Heart right ventricle (tissue), 16 donors: ENCODE results near the gene TRAF7. TPM values are rescaled to one million over a fixed set of nuclear protein-coding genes. Genes with fewer than 3 reads are reported as not detected.

Experiments
- ATAC-seq, 8 donors: fragments of 200-7000 bp; cut with Tn5 transposase; one replicate each; pipeline ENCODE4 v1.9.1; 2020; ENCODE audit warnings: mild to moderate bottlenecking in 8 of 8, moderate library complexity in 8 of 8, moderate number of reproducible peaks in 1 of 8
- DNase-seq, 2 donors: peaks; one replicate each; pipeline ENCODE4 v3.0.0-alpha.2; 2020
- H3K27ac ChIP-seq, 10 donors: fragments of 200-600 bp; sonication (generic) in 2 of 10; one replicate each; pipeline versions ENCODE4 v1.5.0 to v1.8.0; 2020 to 2022; ENCODE audit warnings: mild to moderate bottlenecking in 3 of 10
- H3K27me3 ChIP-seq, 7 donors: fragments of 200-600 bp; one replicate each; pipeline ENCODE4 v1.8.0; 2021 to 2022; ENCODE audit warnings: mild to moderate bottlenecking in 2 of 7
- H3K36me3 ChIP-seq, 9 donors: fragments of 200-600 bp; sonication (generic) in 1 of 9; one replicate each; pipeline versions ENCODE4 v1.5.0 to v1.8.0; 2020 to 2022; ENCODE audit warnings: mild to moderate bottlenecking in 2 of 9
- H3K4me1 ChIP-seq, 9 donors: fragments of 200-600 bp; sonication (generic) in 1 of 9; one replicate each; pipeline versions ENCODE4 v1.5.0 to v1.8.0; 2020 to 2022; ENCODE audit warnings: mild to moderate bottlenecking in 4 of 9
- H3K4me3 ChIP-seq, 10 donors: fragments of 200-600 bp; sonication (generic) in 2 of 10; one replicate each; pipeline versions ENCODE4 v1.5.0 to v1.8.0; 2020 to 2022; ENCODE audit warnings: mild to moderate bottlenecking in 7 of 10, moderate library complexity in 2 of 10
- H3K9me3 ChIP-seq, 11 donors: fragments of 200-600 bp in 10 of 11; sonication (generic) in 2 of 11; one replicate each; pipeline versions ENCODE4 v1.5.0 to v1.8.0; 2013 to 2022; ENCODE audit warnings: mild to moderate bottlenecking in 2 of 11, control low read depth in 1 of 11, moderate library complexity in 1 of 11
- WGBS, 2 donors: extraction: QIAGEN DNeasy Blood & Tissue Kit; methylation state at CpG; one replicate each; pipeline ENCODE4 v1.1.7; 2013; ENCODE audit warnings: inconsistent platforms in 1 of 2; 5-methylcytosine and 5-hydroxymethylcytosine counted together
- intact Hi-C, 10 donors: fragments of 100-400 bp; cut with DNase I; formaldehyde crosslinking; loops; one replicate each; pipeline versions ENCODE4 v1.11.1 to v1.14.2; 2022
- polyA plus RNA-seq, 2 donors: library from polyadenylated mRNA; stranded (reverse); fragments of 200-250 nt; gene quantifications; one replicate each; pipeline ENCODE4 v1.2.3, GENCODE V29; 2013
- total RNA-seq, 10 donors: library from RNA; stranded (reverse); fragmentation: NEBNext Ultra II Directional in 3 of 10; extraction: Animal tissue kit (Norgen Biotek cat#: 25700) in 3 of 10; gene quantifications; one replicate each; pipeline versions ENCODE4 v1.2.1 to v1.2.4, GENCODE V29; 2021 to 2023
- TF ChIP-seq, protein P1 (sequence below), 9 donors: fragments of 200-600 bp; sonication (generic) in 2 of 9; IDR thresholded peaks; one replicate each; pipeline versions ENCODE4 v1.5.0 to v1.8.0; 2021 to 2022; ENCODE audit warnings: antibody characterized with exemption in 9 of 9, mild to moderate bottlenecking in 5 of 9, moderate library complexity in 1 of 9
- donor health status: Arrhythmogenic right ventricular cardiomyopathy.
- donor health status: ischemic (EF 13 %, LVEDD 7.1; RV severe dilation, severe dysfunction).
- donor health status: healthy with polysubstance abuse.
- donor health status: DM: no; HTN: yes; CAD: no.
- donor health status: DM: no; HTN: no; CAD: no.
- donor health status: ischemic (EF 25% LVEDD 6.9; RV normal size, moderate dysfunction).
- donor health status: ischemic (EF 25% LVEDD 5.7; RV mildly dilated, moderate dysfunction).
- donor health status: healthy.
- donor health status: DM: yes; HTN: yes; CAD: no.
- donor health status: Ischemic cardiomyopathy.
- donor health status: ischemic (EF 35%, LVEDD 5.7; RV mildly dilated, moderate dysfunction).
- donor health status: nonischemic (EF 11% LVEDD 7.7; RV severe dilation, severe dysfunction).
- donor health status: DM: yes; HTN: yes; CAD: no.
- donor health status: PGD.
- donor health status: ischemic (EF 29% LVEDD 5.4; RV normal size, mild dysfunction).
- donor health status: nonischemic (EF 23%, LVEDD 6.1; RV moderate dilation, normal function).

Gene TRAF7
- total and polyA plus RNA-seq, 12 donors, result 14.6 to 44.9 (median 23.8) TPM

DNA sequence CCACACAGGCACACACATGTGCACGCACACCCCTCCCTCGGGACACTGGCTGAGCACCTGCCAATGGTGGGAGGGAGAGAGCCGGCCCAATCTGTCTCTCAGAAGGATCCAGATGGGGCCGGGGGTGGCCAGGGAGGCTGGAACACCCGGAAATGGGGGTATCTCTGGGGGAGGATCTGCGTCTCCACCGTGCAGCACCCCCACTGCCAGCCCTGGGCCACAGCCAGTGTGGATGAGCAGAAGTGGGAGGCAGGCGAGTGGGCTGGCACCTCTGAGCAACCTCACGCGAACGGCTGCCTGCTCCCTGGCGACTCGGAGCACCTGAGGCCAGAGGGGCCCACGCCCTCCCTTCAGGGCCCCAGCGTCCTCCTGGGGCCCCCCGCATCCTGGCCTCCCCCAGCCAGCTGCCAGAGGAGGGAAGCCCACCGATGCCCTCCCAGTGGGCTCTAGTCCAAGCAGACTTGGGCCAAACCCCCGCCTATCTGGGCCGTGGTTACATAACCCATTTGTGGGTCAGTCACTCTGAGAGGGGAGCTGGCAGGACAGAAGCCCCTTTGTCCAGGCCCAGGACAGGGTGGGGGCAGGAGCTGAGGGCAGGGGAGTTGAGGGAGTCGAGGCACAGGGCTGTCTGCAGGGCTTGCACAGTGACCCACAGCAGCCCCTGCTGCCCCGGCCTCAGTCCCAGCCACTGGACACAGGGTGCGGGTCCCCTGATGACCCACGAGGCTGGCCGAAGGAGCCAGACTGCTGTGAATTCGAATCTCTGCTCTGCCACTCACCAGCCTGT lies 35.3 kb downstream of the TRAF7 start:
- Histone ChIP-seq H3K36me3 (no peaks in the 10 kb centered on the region), H3K9me3 (no peaks in the 10 kb centered on the region), H3K4me3 (no peak overlapping the region), H3K27me3 (peaks cover 8 to 26% (median 22%) of the 10 kb centered on the region in 7 donors), H3K4me1 (peaks cover 4 to 10% (median 9%) of the 10 kb centered on the region in 9 donors), H3K27ac (no peak overlapping the region)
- intact Hi-C loops, result loop anchor here in 1 of 10 donors (10.0 kb wide), 1 partner anchor 314 kb away; no protein-coding TSS in a partner anchor
- TF ChIP-seq, protein P1, sequence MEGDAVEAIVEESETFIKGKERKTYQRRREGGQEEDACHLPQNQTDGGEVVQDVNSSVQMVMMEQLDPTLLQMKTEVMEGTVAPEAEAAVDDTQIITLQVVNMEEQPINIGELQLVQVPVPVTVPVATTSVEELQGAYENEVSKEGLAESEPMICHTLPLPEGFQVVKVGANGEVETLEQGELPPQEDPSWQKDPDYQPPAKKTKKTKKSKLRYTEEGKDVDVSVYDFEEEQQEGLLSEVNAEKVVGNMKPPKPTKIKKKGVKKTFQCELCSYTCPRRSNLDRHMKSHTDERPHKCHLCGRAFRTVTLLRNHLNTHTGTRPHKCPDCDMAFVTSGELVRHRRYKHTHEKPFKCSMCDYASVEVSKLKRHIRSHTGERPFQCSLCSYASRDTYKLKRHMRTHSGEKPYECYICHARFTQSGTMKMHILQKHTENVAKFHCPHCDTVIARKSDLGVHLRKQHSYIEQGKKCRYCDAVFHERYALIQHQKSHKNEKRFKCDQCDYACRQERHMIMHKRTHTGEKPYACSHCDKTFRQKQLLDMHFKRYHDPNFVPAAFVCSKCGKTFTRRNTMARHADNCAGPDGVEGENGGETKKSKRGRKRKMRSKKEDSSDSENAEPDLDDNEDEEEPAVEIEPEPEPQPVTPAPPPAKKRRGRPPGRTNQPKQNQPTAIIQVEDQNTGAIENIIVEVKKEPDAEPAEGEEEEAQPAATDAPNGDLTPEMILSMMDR (IDR thresholded peaks at IDR 0.05), result no peak
- ATAC-seq (peak in 1 of 8 donors; percentile 3), DNase-seq (no peak)
- WGBS, 2 donors, result 71 to 72% methylated on average over 24 to 25 of the region's 25 CpGs

DNA sequence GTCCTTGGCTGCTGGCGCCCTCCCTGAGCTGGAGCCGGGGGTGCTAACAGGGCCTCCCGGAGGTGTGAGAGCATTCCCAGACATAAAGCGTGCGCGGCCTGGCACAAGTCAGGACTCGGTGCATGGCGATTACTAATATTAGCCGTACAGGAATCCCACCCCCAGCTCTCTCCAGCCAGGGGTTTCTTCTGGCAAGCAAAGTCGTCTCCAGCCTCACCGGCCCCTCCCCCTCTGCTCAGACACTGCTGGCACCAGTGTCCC lies 35.8 kb downstream of the TRAF7 start:
- H3K9me3 ChIP-seq, result no peaks in the 10 kb centered on the region
- intact Hi-C loops, result loop anchor here in 1 of 10 donors (10.0 kb wide), 1 partner anchor 313 kb away; no protein-coding TSS in a partner anchor
- H3K4me1 ChIP-seq, result peaks cover 4 to 12% (median 10%) of the 10 kb centered on the region in 9 donors
- ATAC-seq (peak in 2 of 8 donors; percentile 27 to 31), DNase-seq (no peak)
- no peak overlapping the region for H3K4me3 ChIP-seq
- TF ChIP-seq, protein P1 (IDR thresholded peaks at IDR 0.05), result no peak
- no peak overlapping the region for H3K27ac ChIP-seq
- H3K27me3 ChIP-seq, result peaks cover 10 to 28% (median 26%) of the 10 kb centered on the region in 7 donors
- no peaks in the 10 kb centered on the region for H3K36me3 ChIP-seq
- WGBS, 2 donors, result 46 to 62% methylated on average over 11 of the region's 11 CpGs

DNA sequence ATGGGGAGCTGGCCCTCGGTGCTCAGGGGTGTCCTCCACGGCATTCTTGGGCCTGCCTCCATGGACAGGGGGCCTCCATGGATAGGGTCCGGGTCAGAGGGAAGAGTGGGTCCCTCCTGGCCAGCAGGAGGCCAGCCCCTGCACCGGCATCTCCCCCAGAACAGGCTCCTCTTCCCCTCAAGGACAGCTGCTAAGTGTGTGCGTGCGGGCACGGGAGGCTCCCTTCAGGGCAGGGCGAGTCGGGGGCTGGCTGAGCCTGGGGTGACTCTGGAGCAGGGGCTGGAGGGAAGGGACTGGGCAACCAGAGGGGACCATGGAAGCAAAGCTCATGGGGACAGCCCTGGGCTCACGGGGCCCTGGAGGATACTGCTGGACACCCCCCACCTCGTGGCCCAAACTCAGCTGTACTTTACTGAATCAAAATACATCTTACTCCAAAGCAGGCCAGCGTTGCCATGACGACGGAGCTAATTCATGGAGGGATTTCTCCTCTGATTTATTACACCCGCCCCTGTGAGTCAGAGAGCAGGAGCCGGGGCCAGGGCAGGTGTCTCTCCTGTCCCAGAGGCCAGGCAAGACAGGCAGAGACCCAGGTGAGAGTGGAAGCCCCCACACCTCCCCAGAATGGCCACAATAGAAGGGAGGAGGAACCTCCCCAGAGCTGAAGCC lies 38.7 kb downstream of the TRAF7 start:
- H3K4me3 ChIP-seq, result no peak overlapping the region
- no peak overlapping the region for H3K27ac ChIP-seq
- peaks cover 4 to 15% (median 10%) of the 10 kb centered on the region in 9 donors for H3K4me1 ChIP-seq
- H3K36me3 ChIP-seq, result no peaks in the 10 kb centered on the region
- no peaks in the 10 kb centered on the region for H3K9me3 ChIP-seq
- H3K27me3 ChIP-seq, result peaks cover 14 to 55% (median 39%) of the 10 kb centered on the region in 7 donors
- DNase-seq (no peak), ATAC-seq (peak in 1 of 8 donors; percentile 16)
- intact Hi-C loops, result loop anchor here in 1 of 10 donors (10.0 kb wide), 1 partner anchor 311 kb away; no protein-coding TSS in a partner anchor
- 74 to 77% methylated on average over 16 of the region's 16 CpGs for WGBS, 2 donors
- TF ChIP-seq, protein P1 (IDR thresholded peaks at IDR 0.05), result no peak

DNA sequence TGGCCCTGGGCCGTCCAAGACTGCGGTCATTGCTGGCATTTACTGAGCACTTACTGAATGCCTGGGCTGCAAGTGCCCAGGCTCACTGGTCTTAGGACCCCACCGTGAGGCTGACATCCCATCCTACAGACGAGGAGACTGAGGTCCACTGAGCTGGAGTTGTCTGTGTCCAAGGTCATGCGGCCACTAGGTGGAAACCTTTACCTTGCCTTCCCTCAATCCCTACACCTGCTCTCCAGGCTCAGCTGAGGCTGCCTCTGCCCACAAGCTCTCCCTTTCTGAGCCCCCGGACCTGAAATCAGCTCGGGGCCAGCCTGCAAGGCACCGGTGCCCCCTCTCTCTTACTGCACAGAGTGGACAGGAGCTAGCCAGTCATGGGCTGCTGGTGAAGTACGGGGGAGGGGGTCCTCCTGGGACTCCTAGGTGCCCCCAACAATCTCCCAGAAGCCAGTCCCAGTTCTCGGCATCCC lies 39.3 kb downstream of the TRAF7 start:
- no peak overlapping the region for H3K27ac ChIP-seq
- peaks cover 14 to 59% (median 39%) of the 10 kb centered on the region in 7 donors for H3K27me3 ChIP-seq
- H3K4me1 ChIP-seq, result peaks cover 4 to 15% (median 10%) of the 10 kb centered on the region in 9 donors
- ATAC-seq, result peak in 6 of 8 donors; percentile 18 to 37 (median 31)
- no peaks in the 10 kb centered on the region for H3K36me3 ChIP-seq
- TF ChIP-seq, protein P1 (IDR thresholded peaks at IDR 0.05), result peak in 7 of 9 donors; percentile 15 to 38 (median 33)
- WGBS, 2 donors, result 36 to 38% methylated on average over 10 of the region's 10 CpGs
- no peak overlapping the region for H3K4me3 ChIP-seq
- intact Hi-C loops, result loop anchor here in 1 of 10 donors (10.0 kb wide), 1 partner anchor 310 kb away; no protein-coding TSS in a partner anchor
- DNase-seq, result no peak
- no peaks in the 10 kb centered on the region for H3K9me3 ChIP-seq
